HG03135 (cell line): Measurements from ENCODE around the gene DICER1.

Experiments
- ATAC-seq: cut with Tn5 transposase; IDR thresholded peaks from one replicate; pipeline ENCODE4 v1.9.1; 2021; ENCODE audit warnings: mild to moderate bottlenecking, moderate library complexity; ENCODE audit not compliant: unreplicated experiment

DICER1 gene

DNA sequence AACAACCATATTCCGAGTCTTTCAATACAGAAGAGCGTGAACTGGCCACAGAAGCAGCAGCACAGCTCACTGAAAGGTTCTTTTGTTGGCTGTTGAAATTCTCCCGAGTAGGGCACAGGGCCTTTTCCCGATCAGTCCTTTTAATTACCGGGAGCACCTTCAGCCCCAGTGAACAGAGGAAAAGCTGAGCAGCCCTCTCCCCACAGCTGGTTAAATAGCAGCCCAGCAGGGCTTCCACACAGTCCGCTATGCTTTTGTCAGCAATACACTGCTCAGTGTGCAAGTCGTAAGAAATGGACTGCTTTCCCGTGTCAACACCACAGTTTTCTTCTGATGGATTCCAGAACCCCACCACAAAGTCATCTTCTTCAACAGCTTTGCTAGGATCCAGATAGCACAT lies 61.3 kb downstream of the DICER1 start:
- ATAC-seq = no peak

DNA sequence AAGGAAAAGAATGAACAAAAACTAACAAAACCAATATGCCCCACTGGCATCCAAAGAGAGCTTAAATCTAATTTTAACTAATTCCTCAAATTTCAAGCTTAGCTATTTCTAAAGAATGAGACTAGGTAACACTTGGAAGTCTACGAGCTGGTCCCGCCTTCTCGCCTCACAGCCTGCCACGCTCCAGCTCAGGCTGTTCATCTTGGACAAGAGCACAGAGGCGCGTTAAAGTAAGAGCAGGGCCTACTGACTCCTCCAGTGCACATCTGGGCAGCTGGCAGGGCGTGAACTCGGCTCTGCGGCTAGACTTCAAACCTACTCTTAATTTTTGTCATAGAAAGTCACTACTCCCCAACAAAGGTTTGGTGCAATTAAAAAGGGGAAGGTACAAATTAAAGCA lies 64.6 kb downstream of the DICER1 start:
- no peak for ATAC-seq

DNA sequence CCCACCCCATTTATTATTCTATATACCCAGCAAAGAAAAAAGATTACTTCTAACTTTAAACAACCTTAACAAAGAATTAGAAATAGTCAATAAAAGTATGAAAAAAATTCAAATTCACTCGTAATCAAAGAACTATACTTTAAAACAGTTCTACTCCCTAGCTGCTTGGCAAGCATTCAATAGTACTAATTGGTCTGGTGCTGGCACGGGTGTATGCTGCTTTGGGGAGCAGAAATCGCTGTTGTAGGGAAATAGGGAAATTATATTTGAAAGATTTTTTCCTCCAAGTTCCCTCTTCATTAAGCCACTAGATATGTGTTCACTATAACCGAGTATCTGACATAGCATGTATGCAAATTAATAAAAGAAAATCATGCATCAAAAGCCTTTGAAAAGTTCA lies 65.7 kb downstream of the DICER1 start:
- no peak for ATAC-seq

DNA sequence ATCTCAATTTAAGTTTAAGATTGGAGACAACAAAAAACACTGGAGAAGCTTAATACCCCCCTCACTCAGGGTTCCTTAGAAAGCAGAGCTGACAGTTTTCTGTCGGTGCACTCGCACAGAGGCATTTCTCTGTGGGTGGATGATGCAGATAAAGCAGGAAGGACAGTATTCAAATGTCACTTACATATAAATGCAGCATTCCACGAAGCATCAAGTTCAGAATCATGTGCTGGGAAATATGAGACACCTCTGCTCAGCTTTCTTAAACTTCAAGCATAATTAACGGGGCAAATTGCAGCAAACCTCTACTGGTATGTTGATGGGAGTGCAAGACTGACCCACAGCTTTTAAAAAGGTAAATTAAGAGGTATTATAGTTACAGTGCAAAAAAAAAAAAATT lies 68.7 kb downstream of the DICER1 start:
- ATAC-seq = no peak

DNA sequence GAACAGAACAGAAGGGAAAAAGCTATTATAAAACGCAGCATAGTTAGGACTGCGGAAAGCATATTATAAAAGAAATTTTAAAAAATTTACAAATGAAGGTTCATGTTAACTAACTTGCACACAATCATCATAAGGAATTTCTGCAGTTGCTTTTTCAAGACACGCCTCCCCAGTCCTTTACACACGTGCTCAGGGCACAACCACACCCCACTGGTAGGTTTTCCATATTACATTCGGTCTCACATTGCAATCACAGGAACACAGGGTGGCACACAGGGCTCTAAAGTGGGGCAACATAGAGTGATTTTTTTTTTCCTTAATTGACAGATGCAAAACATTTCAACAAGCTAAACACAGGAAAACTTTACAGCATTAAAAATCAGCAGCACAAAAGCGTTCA lies 69.7 kb downstream of the DICER1 start:
- no peak for ATAC-seq

DNA sequence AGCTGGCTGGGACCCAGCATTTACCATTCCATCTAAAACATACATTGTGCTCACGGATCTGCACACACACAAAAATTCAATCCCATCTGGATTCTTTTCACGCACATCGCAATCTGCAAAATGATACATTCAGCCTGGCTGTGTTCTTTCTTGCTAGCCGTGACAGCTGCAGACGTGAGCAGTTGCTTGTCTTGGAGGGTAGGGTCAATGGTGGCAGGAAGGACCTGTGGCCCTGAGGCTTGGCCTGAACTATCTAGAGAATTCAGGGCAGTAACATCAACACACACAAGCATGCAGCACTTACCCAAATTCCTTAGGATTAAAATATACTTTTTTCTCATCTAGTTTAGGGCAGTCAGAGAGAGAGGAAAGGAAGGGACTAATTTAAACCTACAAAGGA lies 72.0 kb downstream of the DICER1 start:
- ATAC-seq = no peak

DNA sequence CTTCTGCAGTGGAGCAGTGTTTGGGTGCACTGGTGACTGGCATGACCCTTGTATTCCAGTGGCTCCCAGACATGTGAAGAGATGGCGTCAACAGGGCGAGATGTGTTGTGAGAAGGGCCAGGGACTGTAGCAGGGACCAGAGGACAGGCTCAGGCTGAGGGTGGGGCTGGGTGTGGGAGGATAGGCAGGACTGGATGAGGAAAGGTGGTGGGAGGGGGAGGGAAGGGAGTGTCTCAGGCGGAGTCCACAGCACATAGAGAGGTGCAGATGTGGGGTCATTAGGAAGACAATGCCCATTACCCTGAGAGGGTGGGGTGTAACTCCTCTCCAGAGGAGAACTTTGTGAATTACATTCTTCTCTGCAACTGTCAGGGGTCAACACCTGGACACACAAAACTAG lies 78.5 kb downstream of the DICER1 start:
- ATAC-seq = no peak

DNA sequence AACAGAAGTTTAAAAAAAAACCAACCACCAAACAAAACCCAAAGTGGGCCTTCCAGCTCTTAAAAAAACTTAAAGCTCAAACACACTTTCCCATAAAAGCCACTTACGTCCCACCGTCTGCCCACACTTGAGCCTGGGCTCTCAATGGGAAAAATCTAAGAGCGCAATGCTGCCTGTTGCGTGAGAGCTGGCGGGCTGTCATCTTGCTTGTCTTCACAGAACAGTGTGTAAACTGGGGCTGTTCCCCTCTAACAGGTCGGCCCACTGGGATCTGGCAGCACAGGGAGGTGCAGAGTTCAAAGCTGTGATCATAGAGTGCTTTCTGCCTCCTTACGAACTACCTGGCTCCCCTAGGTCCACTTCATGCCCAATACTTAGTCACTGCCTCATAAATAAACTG lies 80.0 kb downstream of the DICER1 start:
- no peak for ATAC-seq

DNA sequence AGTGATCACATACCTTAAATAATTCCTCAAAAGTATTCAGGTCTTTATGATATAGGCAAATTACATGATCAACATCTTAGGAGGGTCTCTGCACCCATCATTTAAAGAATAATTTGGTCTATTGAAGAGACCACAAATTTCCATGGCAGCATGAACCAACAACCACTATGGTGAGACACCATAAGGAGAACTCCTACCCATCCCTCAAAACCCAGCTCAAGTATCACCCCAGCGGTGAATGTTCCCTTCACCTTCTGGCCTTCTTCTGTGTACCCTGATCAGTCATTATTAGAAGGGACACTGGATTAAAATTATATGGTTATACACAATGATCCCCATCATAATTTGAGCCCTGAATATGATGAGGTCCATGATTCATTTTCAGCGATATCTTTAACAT lies 81.5 kb downstream of the DICER1 start:
- ATAC-seq = no peak

DNA sequence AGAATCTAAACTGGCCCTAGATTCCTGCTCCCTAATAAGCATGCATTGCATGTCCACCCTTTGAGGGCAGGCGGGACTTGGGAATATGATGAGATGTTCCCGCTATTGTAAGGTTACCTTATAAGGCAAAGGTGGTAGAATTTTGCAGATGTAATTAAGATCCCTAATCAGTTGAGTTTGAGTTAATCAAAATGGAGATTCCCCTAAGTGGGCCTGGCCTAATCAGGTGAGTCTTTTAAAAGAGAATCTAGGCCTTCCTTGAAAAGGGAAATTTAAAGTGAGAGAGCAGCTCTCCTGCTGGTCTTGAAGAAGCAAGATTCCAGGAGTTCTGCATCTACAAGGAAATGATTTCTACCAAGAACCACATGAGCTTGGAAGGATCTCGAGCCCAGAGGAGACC lies 83.4 kb downstream of the DICER1 start:
- no peak for ATAC-seq

DNA sequence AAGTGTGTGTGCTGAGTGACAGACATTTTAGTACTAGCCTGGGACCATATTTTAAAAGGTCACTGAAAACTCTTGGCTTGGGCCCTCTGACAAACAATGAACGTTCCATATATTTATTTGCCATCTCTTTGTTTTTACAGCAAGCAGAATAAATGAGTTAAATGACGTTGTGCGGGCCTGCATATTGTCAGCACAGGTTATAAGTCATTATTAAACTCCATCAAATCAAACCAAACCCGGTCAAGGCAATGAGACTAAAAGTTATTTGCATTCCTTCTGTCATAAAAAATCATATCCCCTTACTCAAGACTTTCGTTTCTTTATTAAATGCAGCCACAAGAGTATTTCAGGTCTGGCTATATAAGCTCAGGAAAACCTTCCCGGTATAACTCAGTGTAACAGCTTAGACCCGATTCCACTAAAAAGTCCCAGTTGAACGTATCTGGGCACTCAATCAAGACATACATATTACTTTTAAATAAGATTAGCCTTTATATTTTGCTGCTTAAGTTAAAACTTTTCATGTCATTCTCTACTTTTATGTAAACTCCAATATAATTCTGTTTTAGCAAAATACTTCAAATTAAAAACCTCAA lies 84.9 kb downstream of the DICER1 start:
- no peak for ATAC-seq

DNA sequence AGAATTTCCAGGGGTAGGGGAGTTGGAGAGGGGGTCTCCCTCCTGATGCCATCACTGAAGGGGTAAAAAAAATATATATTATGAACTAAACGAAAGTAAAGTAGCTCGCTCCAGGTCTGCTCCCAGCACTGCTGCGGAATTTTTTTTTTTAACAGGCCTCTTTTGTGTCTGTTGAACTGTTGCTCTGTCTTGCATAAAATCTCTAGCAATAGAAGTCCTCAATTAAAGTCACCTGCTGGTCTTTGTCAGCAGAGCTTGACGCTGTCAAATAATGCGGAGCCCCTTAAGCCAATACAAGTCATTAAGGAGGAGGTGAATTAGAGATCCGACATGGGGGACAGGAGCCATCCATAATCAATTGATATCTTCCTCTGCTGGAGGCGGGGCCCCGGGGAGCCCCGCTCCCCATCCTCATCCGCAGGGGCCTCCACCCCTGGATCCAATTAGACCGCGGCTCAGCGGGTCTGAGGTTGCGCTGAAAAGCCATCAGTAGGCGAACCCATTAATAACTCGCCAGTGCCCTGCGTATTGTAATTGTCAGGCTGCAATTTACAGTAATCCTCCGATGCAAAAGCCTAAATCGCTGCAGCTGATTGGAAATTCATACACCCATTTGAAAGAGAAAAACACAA lies 85.6 kb downstream of the DICER1 start:
- no peak for ATAC-seq

DNA sequence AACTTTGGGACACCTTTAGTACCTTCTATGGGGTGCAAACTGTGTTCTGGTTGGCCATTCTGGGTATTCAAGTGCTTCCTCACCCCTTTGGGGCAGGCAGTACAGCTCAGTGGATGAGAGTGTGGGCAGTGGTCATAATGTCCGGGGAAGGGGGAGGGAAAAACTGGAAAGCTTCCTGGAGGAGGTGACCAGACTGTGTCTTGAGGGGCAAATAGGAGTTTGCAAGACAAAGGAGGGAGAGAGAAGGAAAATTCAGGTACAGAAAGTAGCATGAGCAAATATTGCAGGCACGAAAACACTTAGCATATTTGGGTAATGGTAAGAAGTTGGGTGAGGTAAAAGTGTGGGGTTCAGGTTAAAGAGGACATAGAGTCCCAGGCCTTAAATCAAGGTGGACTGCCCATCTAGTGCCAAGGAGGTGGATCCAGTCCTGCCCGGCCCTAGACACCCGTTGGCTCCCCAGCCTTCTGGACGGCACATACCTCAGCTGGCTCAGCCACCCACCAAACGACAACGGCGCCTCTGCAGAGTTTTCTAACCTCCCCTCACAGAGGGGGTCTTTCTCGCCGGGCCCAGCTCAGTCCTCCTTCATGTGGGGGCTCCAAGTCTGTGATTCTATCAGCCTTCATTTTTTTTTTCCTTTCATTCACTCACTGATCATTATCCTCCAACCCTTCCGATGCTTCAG lies 86.4 kb downstream of the DICER1 start:
- ATAC-seq = no peak

DNA sequence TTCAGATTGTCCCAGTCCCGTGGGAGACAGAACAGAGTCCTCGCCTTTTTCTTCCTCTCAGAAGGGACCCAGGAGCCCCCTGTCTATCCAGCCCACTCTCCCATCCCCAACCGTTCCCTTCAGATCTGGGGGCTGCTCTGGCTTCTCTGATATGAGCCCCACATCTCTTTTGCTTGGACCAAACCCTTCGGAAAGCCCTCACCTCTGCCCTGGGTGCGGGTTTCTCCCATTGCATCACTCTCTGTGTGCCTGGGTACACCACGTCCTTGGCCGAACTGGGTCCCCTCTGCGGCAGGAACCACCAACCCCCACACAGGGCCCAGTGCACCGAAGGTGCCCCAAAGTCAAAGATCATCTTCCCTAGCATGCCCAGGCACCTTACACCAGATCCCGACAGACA lies 87.8 kb downstream of the DICER1 start:
- no peak for ATAC-seq

DNA sequence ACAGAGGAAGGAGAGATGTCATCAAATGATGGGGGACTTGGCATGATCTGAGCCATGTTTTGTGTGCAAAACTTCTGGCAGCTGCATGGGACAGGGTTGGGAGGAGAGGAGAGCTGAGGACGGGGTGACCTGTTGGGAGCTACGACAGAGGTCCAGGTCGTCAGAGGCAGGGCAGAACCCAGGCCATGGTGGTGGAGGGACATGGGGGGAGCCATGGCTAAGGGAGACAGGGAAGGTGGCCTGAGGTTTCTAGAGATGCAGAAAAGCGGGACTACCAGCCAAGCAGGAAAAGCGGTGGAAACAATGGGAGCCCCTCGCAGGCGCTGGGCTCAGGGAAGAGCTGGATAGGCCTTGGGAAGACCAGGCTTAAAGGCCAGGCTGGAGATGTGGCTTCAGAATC lies 88.3 kb downstream of the DICER1 start:
- no peak for ATAC-seq

DNA sequence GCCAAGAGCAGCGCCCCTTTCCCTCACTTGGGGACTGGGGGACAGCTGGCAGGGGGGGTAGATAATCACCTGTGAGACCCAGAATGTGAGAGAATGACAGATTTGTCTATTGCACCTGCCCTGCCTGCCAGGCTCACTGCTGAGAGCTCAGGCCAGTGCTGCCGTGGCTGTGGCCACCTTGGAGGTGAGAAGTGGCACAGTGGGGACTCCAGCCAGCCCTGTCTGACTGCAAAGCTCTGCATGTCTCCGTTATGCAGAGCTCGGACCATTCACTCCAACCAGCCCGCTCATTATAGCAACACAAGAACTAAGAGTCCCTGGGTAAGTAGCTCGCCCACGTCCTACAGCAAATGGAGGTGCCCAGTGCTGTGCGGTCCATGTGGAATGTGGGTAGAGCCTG lies 88.8 kb downstream of the DICER1 start:
- ATAC-seq = no peak

DNA sequence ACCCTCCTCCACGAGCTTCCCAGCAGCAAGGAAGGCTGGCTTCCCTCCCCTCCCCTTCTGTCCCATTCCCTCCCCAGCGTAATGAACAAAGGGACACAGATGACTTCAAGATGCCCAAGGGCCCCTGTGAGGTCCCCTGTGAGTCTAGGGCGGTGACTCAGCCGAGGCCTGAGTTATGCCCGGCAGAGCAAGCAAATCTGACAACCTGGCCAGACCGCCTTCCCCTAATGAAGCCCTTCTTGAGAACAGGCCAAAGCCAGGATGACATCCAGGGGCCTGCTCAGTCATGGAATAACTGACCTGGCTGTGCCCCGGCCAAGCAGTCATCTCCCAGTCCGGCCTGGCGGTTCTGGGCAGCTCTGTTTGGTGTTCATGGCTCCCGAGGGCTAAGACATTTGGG lies 89.2 kb downstream of the DICER1 start:
- ATAC-seq = no peak

DNA sequence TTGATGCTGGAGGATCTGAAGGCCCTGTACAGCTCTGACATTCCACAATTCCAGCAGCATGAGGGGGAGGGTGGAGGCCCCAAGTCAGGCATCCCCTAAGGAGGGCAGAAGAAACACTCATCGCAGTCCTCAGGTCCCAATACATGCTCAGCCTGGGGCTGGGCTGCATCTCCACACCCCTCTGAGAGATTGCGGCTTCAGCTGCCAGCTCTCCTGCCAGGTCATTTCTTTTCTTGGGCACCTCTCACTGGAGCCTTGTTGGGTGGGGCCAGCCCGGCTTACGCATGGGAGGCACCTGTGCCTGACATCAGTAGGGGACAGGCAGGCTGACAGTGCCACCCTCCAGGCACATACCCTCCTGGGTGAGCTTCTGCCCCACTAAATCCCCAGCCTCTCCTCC lies 89.8 kb downstream of the DICER1 start:
- ATAC-seq = no peak

DNA sequence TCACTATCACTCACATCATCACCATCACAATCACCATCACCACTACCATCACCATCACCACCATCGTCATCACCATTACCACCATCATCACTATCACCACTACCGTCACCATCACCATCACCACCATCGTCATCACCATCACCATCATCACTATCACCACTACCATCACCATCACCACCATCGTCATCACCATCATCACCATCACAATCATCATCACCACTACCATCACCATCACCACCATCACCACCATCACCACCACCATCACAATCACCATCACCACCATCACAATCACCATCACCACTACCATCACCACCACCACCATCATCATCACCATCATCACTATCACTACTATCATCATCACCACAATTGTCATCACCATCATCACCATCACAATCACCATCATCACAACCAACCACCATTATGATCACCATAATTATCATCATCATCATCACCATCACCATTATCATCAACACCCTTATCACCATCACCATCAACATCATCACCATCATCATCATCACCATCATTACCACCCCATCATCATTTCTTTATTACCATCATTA lies 90.8 kb downstream of the DICER1 start:
- no peak for ATAC-seq

DNA sequence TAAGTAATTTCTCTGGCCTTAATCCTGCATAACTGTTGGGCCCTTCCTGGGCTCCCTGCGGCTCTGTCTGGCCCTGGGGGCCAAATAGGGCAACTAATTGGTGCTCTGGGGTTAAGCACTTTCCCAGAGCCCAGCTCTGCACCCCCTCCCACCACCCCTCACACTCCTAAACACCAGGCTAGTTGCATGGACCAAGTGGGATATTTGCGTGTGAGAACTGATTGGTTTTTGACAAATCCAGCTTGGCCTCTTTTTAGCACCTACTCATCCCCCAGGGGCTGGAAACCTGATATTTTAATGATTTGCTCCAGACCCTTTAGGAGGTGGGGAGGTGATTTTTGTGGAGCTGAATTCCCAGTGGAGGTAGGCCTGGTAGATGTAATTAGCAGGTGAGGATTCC lies 91.9 kb downstream of the DICER1 start:
- ATAC-seq = no peak

DNA sequence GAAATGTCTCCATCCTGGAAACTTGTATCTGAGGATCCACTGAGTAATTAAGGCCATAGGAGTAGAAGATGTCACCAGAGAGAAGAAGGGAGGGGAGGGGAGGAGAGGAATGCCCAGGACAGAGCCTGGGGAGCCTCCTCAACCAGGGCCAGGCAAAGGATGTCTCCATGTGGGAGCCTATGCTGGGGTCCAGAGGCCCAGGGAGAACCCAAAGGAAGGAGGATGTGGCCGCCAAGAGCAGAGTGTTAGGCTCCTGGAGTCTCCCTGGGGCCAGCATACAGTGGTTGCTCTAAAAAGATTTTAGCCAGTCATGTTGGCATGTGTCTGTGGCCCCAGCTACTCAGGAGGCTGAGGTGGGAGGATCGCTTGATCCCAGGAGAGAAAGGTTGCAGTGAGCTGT lies 92.6 kb downstream of the DICER1 start:
- ATAC-seq = no peak

DNA sequence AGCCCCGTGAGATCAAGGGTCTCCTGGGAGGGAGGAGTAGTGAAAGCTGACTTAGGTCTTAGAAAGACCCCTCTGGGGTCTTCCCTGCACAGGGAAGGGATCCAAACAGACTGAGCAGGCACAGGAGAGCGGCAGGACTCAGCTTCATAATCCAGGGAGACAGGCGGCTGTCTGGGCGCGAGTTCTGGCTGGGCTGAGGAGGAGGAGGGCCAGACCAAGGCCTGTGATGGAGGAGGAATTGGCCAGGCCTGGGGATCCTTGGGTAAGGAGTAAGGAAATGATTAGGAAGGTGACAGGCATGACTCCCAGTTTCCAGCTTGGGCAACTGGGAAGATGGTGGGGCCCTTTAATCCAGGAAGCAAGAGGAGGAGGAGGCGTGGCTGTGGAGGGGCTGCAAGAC lies 93.1 kb downstream of the DICER1 start:
- ATAC-seq = no peak
